IgD-negative memory B cell (primary cell): ENCODE data around the gene NUMB. TPM values are rescaled to one million over a fixed set of nuclear protein-coding genes. Genes with fewer than 3 reads are reported as not detected.

ENCODE experiments used
- H3K27ac Mint-ChIP-seq, 3 donors: one replicate each; pipeline ENCODE4 v1.8.0; 2020 to 2022; ENCODE audit warnings: mild to moderate bottlenecking in 3 of 3, mixed read lengths in 3 of 3, moderate library complexity in 1 of 3
- H3K27me3 Mint-ChIP-seq: one replicate; pipeline ENCODE4 v1.8.0; 2021; ENCODE audit warnings: mixed read lengths
- H3K36me3 Mint-ChIP-seq: one replicate; pipeline ENCODE4 v1.8.0; 2020; ENCODE audit warnings: mild to moderate bottlenecking, mixed read lengths
- H3K4me1 Mint-ChIP-seq, 3 donors: one replicate each; pipeline ENCODE4 v1.8.0; 2020 to 2022; ENCODE audit warnings: mixed read lengths in 3 of 3, mild to moderate bottlenecking in 1 of 3
- H3K4me3 Mint-ChIP-seq, 4 donors: one replicate each; pipeline ENCODE4 v1.8.0; 2020 to 2022; ENCODE audit warnings: mild to moderate bottlenecking in 4 of 4, mixed read lengths in 4 of 4, moderate library complexity in 3 of 4
- H3K9me3 Mint-ChIP-seq, 3 donors: one replicate each; pipeline ENCODE4 v1.8.0; 2020 to 2021; ENCODE audit warnings: mixed read lengths in 3 of 3, mild to moderate bottlenecking in 1 of 3
- polyA plus RNA-seq: library from polyadenylated mRNA; unstranded; fragments of 300-500 nt; fragmentation: Illumina TruSeq; gene quantifications from one replicate; pipeline ENCODE4 v1.2.3, GENCODE V29; 2021

NUMB gene
- polyA plus RNA-seq, 1 donor from 2014 or later: 58.3 TPM

- Mint-ChIP-seq H3K36me3 (peaks cover 1% of the 10 kb centered on the region), H3K9me3 (peaks cover 0 to 7% (median 0%) of the 10 kb centered on the region in 3 donors), H3K4me3 (peak overlapping the region in 3 of 4 donors; percentile 12 to 80 (median 60)), H3K27ac (no peak overlapping the region), H3K27me3 (peaks cover 44% of the 10 kb centered on the region), H3K4me1 (peaks cover 11 to 24% (median 22%) of the 10 kb centered on the region in 3 donors)
Observed at GRCh38 chr14:73235531-73236155, 222.7 kb downstream of the NUMB start.

GRCh38 chr14:73234586-73235394 is 223.6 kb downstream of the NUMB start:
- H3K4me1 Mint-ChIP-seq: peaks cover 11 to 21% (median 19%) of the 10 kb centered on the region in 3 donors
- peak overlapping the region in 2 of 4 donors; percentile 12 to 17 for H3K4me3 Mint-ChIP-seq
- H3K9me3 Mint-ChIP-seq: peaks cover 0 to 7% (median 0%) of the 10 kb centered on the region in 3 donors
- peaks cover 3% of the 10 kb centered on the region for H3K36me3 Mint-ChIP-seq
- no peak overlapping the region for H3K27ac Mint-ChIP-seq
- peaks cover 39% of the 10 kb centered on the region for H3K27me3 Mint-ChIP-seq

GRCh38 chr14:73234029-73234428 is 224.3 kb downstream of the NUMB start:
- Mint-ChIP-seq H3K27me3 (peaks cover 35% of the 10 kb centered on the region), H3K27ac (no peak overlapping the region), H3K9me3 (peaks cover 0 to 7% (median 0%) of the 10 kb centered on the region in 3 donors), H3K4me1 (peaks cover 6 to 21% (median 15%) of the 10 kb centered on the region in 3 donors), H3K36me3 (peaks cover 3% of the 10 kb centered on the region), H3K4me3 (peak overlapping the region in 1 of 4 donors; percentile 18)

- peaks cover 3% of the 10 kb centered on the region for H3K36me3 Mint-ChIP-seq
- H3K4me1 Mint-ChIP-seq: peaks cover 4 to 18% (median 12%) of the 10 kb centered on the region in 3 donors
- no peak overlapping the region for H3K27ac Mint-ChIP-seq
- H3K9me3 Mint-ChIP-seq: peaks cover 0 to 2% (median 0%) of the 10 kb centered on the region in 3 donors
- H3K4me3 Mint-ChIP-seq: no peak overlapping the region
- H3K27me3 Mint-ChIP-seq: peaks cover 31% of the 10 kb centered on the region
Observed at GRCh38 chr14:73233564-73233963, 224.8 kb downstream of the NUMB start.

- Mint-ChIP-seq H3K4me1 (peaks cover 0 to 16% (median 8%) of the 10 kb centered on the region in 3 donors), H3K4me3 (peak overlapping the region in 1 of 4 donors; percentile 5), H3K9me3 (peaks cover 0 to 2% (median 0%) of the 10 kb centered on the region in 3 donors), H3K27ac (no peak overlapping the region), H3K36me3 (peaks cover 3% of the 10 kb centered on the region), H3K27me3 (peaks cover 28% of the 10 kb centered on the region)
Observed at GRCh38 chr14:73232984-73233383, 225.4 kb downstream of the NUMB start.

GRCh38 chr14:73231981-73232851 is 226.1 kb downstream of the NUMB start:
- H3K4me1 Mint-ChIP-seq: peaks cover 0 to 16% (median 8%) of the 10 kb centered on the region in 3 donors
- peaks cover 0 to 2% (median 0%) of the 10 kb centered on the region in 3 donors for H3K9me3 Mint-ChIP-seq
- H3K4me3 Mint-ChIP-seq: no peak overlapping the region
- peak overlapping the region in 1 of 3 donors; percentile 18 for H3K27ac Mint-ChIP-seq
- H3K36me3 Mint-ChIP-seq: peaks cover 3% of the 10 kb centered on the region
- H3K27me3 Mint-ChIP-seq: peaks cover 28% of the 10 kb centered on the region

- H3K27me3 Mint-ChIP-seq: peaks cover 11% of the 10 kb centered on the region
- no peaks in the 10 kb centered on the region for H3K9me3 Mint-ChIP-seq
- peaks cover 3% of the 10 kb centered on the region for H3K36me3 Mint-ChIP-seq
- no peak overlapping the region for H3K4me3 Mint-ChIP-seq
- H3K4me1 Mint-ChIP-seq: peaks cover 0 to 3% (median 0%) of the 10 kb centered on the region in 3 donors
- no peak overlapping the region for H3K27ac Mint-ChIP-seq
Observed at GRCh38 chr14:73230051-73230450, 228.3 kb downstream of the NUMB start.

- Mint-ChIP-seq H3K4me1 (peaks cover under 1 to 7% (median 1%) of the 10 kb centered on the region in 3 donors), H3K27me3 (no peaks in the 10 kb centered on the region), H3K36me3 (peaks cover 3% of the 10 kb centered on the region), H3K9me3 (no peaks in the 10 kb centered on the region), H3K27ac (no peak overlapping the region), H3K4me3 (no peak overlapping the region)
Observed at GRCh38 chr14:73227812-73228781, 230.2 kb downstream of the NUMB start.

- H3K27me3 Mint-ChIP-seq: no peaks in the 10 kb centered on the region
- no peaks in the 10 kb centered on the region for H3K9me3 Mint-ChIP-seq
- no peak overlapping the region for H3K27ac Mint-ChIP-seq
- peaks cover 2% of the 10 kb centered on the region for H3K36me3 Mint-ChIP-seq
- no peak overlapping the region for H3K4me3 Mint-ChIP-seq
- H3K4me1 Mint-ChIP-seq: peaks cover 16 to 23% (median 21%) of the 10 kb centered on the region in 3 donors
Observed at GRCh38 chr14:73225496-73225895, 232.8 kb downstream of the NUMB start.

Other genes starting within 250 kb of the NUMB start
- 0.55 TPM for gene PAPLN, start 221.0 kb downstream of the NUMB start, polyA plus RNA-seq
- gene RIOX1, start 32.4 kb upstream of the NUMB start, polyA plus RNA-seq: 20.8 TPM
- 3.7 TPM for gene ACOT1, start 78.6 kb upstream of the NUMB start, polyA plus RNA-seq
- gene HEATR4, start 100.4 kb upstream of the NUMB start, polyA plus RNA-seq: 0.34 TPM
- 25.0 TPM for gene ACOT2, start 110.7 kb upstream of the NUMB start, polyA plus RNA-seq
- gene ACOT4, start 133.3 kb upstream of the NUMB start, polyA plus RNA-seq: 2.4 TPM
- gene ACOT6, start 154.0 kb upstream of the NUMB start, polyA plus RNA-seq: not detected
- gene DNAL1, start 186.4 kb upstream of the NUMB start, polyA plus RNA-seq: 3.9 TPM